Measurements from ENCODE around the gene LAPTM4A. TPM values are rescaled to one million over a fixed set of nuclear protein-coding genes. Genes with fewer than 3 reads are reported as not detected.

LAPTM4A gene
- total and polyA plus RNA-seq, 2 of the 4 experiments (the other 2 are of a cell fraction) = 97.7 to 401 TPM

DNA sequence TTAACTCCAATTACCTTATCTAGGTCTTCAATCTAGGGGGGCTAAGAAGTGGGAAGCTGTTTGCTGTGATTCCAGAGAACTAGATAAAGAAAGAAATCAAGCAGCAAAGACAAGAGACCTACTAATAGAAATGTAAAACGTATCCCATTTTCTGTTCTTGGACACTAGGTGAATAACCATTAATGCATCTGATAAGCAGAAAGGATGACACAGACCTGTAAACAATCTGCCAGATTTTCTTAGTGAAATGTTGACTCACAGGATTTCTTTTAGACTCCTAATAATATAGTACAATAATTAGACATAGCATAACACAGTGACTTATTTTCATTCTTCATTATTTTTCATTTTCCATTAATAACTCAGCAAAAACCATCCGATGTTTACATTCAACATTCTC lies 62.8 kb downstream of the LAPTM4A start:
- Histone ChIP-seq H2BK5ac (ENCODE audit: low read depth, low read length, poor library complexity, severe bottlenecking) (no peak overlapping the region), H3K18ac (ENCODE audit: low read depth, low read length) (no peak overlapping the region), H3K36me3 (ENCODE audit: control insufficient read depth, insufficient read depth, low read length) (peaks cover 3% of the 10 kb centered on the region; the same call in 1 of the 2 replicates), H3K14ac (replicated peaks; ENCODE audit: low read depth, low read length) (no peak overlapping the region), H3K9me1 (ENCODE audit: insufficient read depth, low read length) (no peaks in the 10 kb centered on the region), H3K9me3 (ENCODE audit: control insufficient read depth, insufficient read depth, low read length) (no peaks in the 10 kb centered on the region), H3K4ac (ENCODE audit: low read depth, low read length) (no peak overlapping the region), H3K4me3 (ENCODE audit: insufficient read depth, low read depth, low read length) (no peak overlapping the region), H3K4me1 (ENCODE audit: control insufficient read depth, insufficient read depth, low read length) (no peaks in the 10 kb centered on the region), H4K5ac (ENCODE audit: low read depth, low read length) (no peak overlapping the region), H2AK5ac (ENCODE audit: low read depth, low read length) (no peak overlapping the region), H2BK20ac (ENCODE audit: low read depth, low read length) (no peak overlapping the region), H2AFZ (replicated peaks; ENCODE audit: low read length, poor library complexity) (no peak overlapping the region), H3K9ac (ENCODE audit: low read depth, low read length) (no peak overlapping the region), H3K27me3 (ENCODE audit: control insufficient read depth, insufficient read depth, low read length) (no peaks in the 10 kb centered on the region), H2BK15ac (ENCODE audit: low read depth, low read length) (no peak overlapping the region), H4K91ac (ENCODE audit: insufficient read depth, low read depth, low read length) (no peak overlapping the region), H2AK9ac (replicated peaks; ENCODE audit: low read depth, low read length, poor library complexity) (no peak overlapping the region), H4K20me1 (ENCODE audit: insufficient read depth, low read length) (no peaks in the 10 kb centered on the region), H3K27ac (ENCODE audit: insufficient read depth, low read length) (no peak overlapping the region), H3K56ac (ENCODE audit: extremely low read depth, insufficient read depth, low read length) (no peak overlapping the region), H3K79me1 (ENCODE audit: low read depth in 1 of 2, low read length in 2 of 2) (peaks cover 8 to 29% of the 10 kb centered on the region in 2 experiments), H3K23ac (ENCODE audit: low read depth, low read length) (no peak overlapping the region), H4K8ac (ENCODE audit: low read depth in 2 of 2, low read length in 2 of 2) (0 out of 4 replicates have a peak overlapping the region, but pooled peaks of 1 of the 2 experiments have one; percentile 92), H2BK120ac (ENCODE audit: low read depth, low read length) (no peak overlapping the region), H3K4me2 (ENCODE audit: low read depth, low read length) (peak overlapping the region; percentile 80)
- BruUV-seq (replicated peaks) = no TSS peak
- WGBS, 2 experiments (ENCODE audit: extremely low coverage in 2 of 2, insufficient read length in 1 of 2) = 100% methylated on average over 1 of the region's 2 CpGs; no CpG with 5 or more reads in 1 of the 2 experiments
- intact Hi-C loops (cut with micrococcal nuclease) (no loop called here), dilution Hi-C loops (cut with HindIII; ENCODE audit: low sequenced_read_pairs, unreplicated experiment) (no loop called here), in situ Hi-C loops (cut with MboI; ENCODE audit: low sequenced_read_pairs) (no loop called here)
- DNase-seq = peak; percentile 34
- POLR2A ChIA-PET (ENCODE audit: unreplicated experiment) = interaction anchor here (0.5 kb wide), 1 partner anchor 22 kb away, joined by 3 read pairs; no protein-coding TSS in a partner anchor
- ATAC-seq (ENCODE audit: low read depth) = no peak
- no peak for TF ChIP-seq CEBPB (IDR thresholded peaks at IDR 0.05; ENCODE audit: low read depth, low read length)
- TF ChIP-seq, protein P1, sequence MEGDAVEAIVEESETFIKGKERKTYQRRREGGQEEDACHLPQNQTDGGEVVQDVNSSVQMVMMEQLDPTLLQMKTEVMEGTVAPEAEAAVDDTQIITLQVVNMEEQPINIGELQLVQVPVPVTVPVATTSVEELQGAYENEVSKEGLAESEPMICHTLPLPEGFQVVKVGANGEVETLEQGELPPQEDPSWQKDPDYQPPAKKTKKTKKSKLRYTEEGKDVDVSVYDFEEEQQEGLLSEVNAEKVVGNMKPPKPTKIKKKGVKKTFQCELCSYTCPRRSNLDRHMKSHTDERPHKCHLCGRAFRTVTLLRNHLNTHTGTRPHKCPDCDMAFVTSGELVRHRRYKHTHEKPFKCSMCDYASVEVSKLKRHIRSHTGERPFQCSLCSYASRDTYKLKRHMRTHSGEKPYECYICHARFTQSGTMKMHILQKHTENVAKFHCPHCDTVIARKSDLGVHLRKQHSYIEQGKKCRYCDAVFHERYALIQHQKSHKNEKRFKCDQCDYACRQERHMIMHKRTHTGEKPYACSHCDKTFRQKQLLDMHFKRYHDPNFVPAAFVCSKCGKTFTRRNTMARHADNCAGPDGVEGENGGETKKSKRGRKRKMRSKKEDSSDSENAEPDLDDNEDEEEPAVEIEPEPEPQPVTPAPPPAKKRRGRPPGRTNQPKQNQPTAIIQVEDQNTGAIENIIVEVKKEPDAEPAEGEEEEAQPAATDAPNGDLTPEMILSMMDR (conservative IDR thresholded peaks at IDR 0.05; ENCODE audit: low read depth, low read length) = no peak
- TF ChIP-seq RCOR1 (IDR thresholded peaks at IDR 0.05; ENCODE audit: insufficient replicate concordance, low read length) = no peak
- TF ChIP-seq NFE2L2 (IDR thresholded peaks at IDR 0.05; ENCODE audit: low read depth, low read length) = no peak
- no peak for TF ChIP-seq POLR2A (IDR thresholded peaks at IDR 0.05; ENCODE audit: low read depth, low read length)
- TF ChIP-seq FOS (IDR thresholded peaks at IDR 0.05; ENCODE audit: low read depth, low read length) = no peak
- TF ChIP-seq, protein P2, sequence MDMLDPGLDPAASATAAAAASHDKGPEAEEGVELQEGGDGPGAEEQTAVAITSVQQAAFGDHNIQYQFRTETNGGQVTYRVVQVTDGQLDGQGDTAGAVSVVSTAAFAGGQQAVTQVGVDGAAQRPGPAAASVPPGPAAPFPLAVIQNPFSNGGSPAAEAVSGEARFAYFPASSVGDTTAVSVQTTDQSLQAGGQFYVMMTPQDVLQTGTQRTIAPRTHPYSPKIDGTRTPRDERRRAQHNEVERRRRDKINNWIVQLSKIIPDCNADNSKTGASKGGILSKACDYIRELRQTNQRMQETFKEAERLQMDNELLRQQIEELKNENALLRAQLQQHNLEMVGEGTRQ (IDR thresholded peaks at IDR 0.05; ENCODE audit: low read depth, low read length) = no peak
- TF ChIP-seq BHLHE40 (IDR thresholded peaks at IDR 0.05; ENCODE audit: low read depth, low read length) = no peak
- CTCF ChIA-PET = interaction anchor here (0.8 kb wide), 1 partner anchor 16 kb away, joined by 3 read pairs; no protein-coding TSS in a partner anchor
